ENCODE results near the gene CLDN24. TPM values are rescaled to one million over a fixed set of nuclear protein-coding genes. Genes with fewer than 3 reads are reported as not detected.

CLDN24 gene
- polyA plus RNA-seq, 1 of the 3 experiments (the other 2 are of a cell fraction) = not detected

DNA sequence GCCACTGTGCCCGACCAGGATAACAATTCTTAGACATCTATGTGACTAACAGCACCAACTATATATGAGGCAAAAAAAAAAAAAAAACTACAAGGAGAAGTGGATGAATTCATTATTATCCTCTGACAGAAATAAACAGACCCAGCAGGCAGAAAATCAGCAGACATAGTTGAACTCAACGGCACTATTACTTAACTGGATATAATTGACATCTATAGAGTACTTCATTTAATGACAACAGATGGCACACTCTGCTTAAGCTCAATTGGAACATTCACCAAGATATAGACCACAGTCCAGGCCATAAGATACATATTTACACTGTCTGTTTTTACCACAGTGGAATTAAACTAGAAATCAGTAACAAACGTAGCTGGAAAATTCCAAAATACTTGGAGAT lies 15.4 kb downstream of the CLDN24 start (continued):
- TF ChIP-seq GATA2 (CRISPR knock-in tag; IDR thresholded peaks at IDR 0.05) = no peak
- no peak for TF ChIP-seq TEAD4 (IDR thresholded peaks at IDR 0.05; ENCODE audit: borderline replicate concordance, insufficient read depth)
- TF ChIP-seq, protein P1, sequence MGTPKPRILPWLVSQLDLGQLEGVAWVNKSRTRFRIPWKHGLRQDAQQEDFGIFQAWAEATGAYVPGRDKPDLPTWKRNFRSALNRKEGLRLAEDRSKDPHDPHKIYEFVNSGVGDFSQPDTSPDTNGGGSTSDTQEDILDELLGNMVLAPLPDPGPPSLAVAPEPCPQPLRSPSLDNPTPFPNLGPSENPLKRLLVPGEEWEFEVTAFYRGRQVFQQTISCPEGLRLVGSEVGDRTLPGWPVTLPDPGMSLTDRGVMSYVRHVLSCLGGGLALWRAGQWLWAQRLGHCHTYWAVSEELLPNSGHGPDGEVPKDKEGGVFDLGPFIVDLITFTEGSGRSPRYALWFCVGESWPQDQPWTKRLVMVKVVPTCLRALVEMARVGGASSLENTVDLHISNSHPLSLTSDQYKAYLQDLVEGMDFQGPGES (IDR thresholded peaks at IDR 0.05; ENCODE audit: low read depth, low read length) = no peak
- TF ChIP-seq NFIC (IDR thresholded peaks at IDR 0.05; ENCODE audit: borderline replicate concordance) = no peak
- TF ChIP-seq MXI1 (IDR thresholded peaks at IDR 0.05; ENCODE audit: low read depth, low read length) = no peak
- TF ChIP-seq, protein P2, sequence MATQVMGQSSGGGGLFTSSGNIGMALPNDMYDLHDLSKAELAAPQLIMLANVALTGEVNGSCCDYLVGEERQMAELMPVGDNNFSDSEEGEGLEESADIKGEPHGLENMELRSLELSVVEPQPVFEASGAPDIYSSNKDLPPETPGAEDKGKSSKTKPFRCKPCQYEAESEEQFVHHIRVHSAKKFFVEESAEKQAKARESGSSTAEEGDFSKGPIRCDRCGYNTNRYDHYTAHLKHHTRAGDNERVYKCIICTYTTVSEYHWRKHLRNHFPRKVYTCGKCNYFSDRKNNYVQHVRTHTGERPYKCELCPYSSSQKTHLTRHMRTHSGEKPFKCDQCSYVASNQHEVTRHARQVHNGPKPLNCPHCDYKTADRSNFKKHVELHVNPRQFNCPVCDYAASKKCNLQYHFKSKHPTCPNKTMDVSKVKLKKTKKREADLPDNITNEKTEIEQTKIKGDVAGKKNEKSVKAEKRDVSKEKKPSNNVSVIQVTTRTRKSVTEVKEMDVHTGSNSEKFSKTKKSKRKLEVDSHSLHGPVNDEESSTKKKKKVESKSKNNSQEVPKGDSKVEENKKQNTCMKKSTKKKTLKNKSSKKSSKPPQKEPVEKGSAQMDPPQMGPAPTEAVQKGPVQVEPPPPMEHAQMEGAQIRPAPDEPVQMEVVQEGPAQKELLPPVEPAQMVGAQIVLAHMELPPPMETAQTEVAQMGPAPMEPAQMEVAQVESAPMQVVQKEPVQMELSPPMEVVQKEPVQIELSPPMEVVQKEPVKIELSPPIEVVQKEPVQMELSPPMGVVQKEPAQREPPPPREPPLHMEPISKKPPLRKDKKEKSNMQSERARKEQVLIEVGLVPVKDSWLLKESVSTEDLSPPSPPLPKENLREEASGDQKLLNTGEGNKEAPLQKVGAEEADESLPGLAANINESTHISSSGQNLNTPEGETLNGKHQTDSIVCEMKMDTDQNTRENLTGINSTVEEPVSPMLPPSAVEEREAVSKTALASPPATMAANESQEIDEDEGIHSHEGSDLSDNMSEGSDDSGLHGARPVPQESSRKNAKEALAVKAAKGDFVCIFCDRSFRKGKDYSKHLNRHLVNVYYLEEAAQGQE (IDR thresholded peaks at IDR 0.05; ENCODE audit: low read depth, low read length) = no peak

DNA sequence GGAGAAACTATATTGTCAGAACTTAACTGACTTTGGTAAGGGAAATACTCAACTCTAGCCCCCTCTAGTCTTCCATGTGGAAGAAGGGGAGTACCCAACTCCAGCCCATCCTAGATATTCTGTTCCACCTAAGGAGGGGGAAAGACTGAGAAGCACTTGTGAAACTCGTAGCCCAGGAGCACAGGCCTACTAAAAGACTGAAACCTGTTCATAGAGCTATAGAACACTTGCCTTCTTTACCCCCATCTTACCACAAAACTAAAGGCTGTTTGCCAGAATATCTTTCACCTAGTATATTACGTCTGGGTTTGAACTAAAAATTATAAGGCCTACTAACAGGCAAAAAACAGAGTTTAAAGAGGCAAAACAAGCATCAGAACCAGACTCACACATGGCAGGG lies 17.7 kb downstream of the CLDN24 start:
- POLR2A ChIA-PET = no interaction called here

More for the DNA sequence above, 17.7 kb downstream of the CLDN24 start:
- H2AFZ ChIP-seq (ENCODE audit: low read depth) = no peak overlapping the region
- no peaks in the 10 kb centered on the region for H3K27me3 ChIP-seq (ENCODE audit: insufficient read depth)
- no peaks in the 10 kb centered on the region for H4K20me1 ChIP-seq (ENCODE audit: insufficient read depth)
- no peaks in the 10 kb centered on the region for H3K9me3 ChIP-seq
- no peaks in the 10 kb centered on the region; a peak in 1 of 4 replicates for H3K4me1 ChIP-seq (ENCODE audit: control insufficient read depth in 1 of 2, insufficient read depth in 2 of 2, low read depth in 1 of 2, low read length in 1 of 2)
- TF ChIP-seq TEAD4 (IDR thresholded peaks at IDR 0.05; ENCODE audit: borderline replicate concordance, insufficient read depth) = no peak
- TF ChIP-seq FOSL2 (IDR thresholded peaks at IDR 0.05; ENCODE audit: borderline replicate concordance, low read depth) = no peak
- TF ChIP-seq SIN3A (IDR thresholded peaks at IDR 0.05; ENCODE audit: borderline replicate concordance, low read depth, low read length) = no peak
- TF ChIP-seq NFIC (IDR thresholded peaks at IDR 0.05; ENCODE audit: borderline replicate concordance) = no peak
- no peak for TF ChIP-seq USF1 (IDR thresholded peaks at IDR 0.05; ENCODE audit: borderline replicate concordance, low read depth)
- TF ChIP-seq RCOR1 (IDR thresholded peaks at IDR 0.05; ENCODE audit: low read length) = no peak
- TF ChIP-seq TCF12 (IDR thresholded peaks at IDR 0.05) = no peak
- TF ChIP-seq ELF1 (IDR thresholded peaks at IDR 0.05) = no peak
- TF ChIP-seq, protein P3, sequence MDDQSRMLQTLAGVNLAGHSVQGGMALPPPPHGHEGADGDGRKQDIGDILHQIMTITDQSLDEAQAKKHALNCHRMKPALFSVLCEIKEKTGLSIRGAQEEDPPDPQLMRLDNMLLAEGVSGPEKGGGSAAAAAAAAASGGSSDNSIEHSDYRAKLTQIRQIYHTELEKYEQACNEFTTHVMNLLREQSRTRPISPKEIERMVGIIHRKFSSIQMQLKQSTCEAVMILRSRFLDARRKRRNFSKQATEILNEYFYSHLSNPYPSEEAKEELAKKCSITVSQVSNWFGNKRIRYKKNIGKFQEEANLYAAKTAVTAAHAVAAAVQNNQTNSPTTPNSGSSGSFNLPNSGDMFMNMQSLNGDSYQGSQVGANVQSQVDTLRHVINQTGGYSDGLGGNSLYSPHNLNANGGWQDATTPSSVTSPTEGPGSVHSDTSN (IDR thresholded peaks at IDR 0.05) = no peak
- no peak for TF ChIP-seq EP300 (IDR thresholded peaks at IDR 0.05; ENCODE audit: borderline replicate concordance in 1 of 2, low read depth in 1 of 2, low read length in 1 of 2)
- no peak for TF ChIP-seq FOXJ3 (CRISPR knock-in tag; IDR thresholded peaks at IDR 0.05)
- TF ChIP-seq, protein P2 (IDR thresholded peaks at IDR 0.05; ENCODE audit: low read depth, low read length) = no peak
- no peak for TF ChIP-seq MXI1 (IDR thresholded peaks at IDR 0.05; ENCODE audit: low read depth, low read length)
- no peak overlapping the region for H3K4me3 ChIP-seq (ENCODE audit: low read depth in 2 of 2, low read length in 1 of 2)
- WGBS (ENCODE audit: low lambda C conversion rate) = 95% methylated on average over 2 of the region's 2 CpGs
- H3K27ac ChIP-seq (ENCODE audit: low read depth in 2 of 2, low read length in 1 of 2) = no peak overlapping the region
- H3K36me3 ChIP-seq (replicated peaks in 1 of 2; ENCODE audit: control insufficient read depth in 1 of 2, insufficient read depth in 2 of 2, low read length in 1 of 2) = peaks cover 3 to 42% of the 10 kb centered on the region in 2 experiments
- no peak for DNase-seq
- H3K4me2 ChIP-seq = no peak overlapping the region
- H3K79me2 ChIP-seq (ENCODE audit: insufficient read depth) = no peaks in the 10 kb centered on the region
- no peaks in the 10 kb centered on the region for H3F3A ChIP-seq (replicated peaks; ENCODE audit: insufficient read depth)
- CTCF ChIA-PET = no interaction called here
- no peaks in the 10 kb centered on the region for H3K9me2 ChIP-seq
- no peak overlapping the region for H3K9ac ChIP-seq
